H1 (cell line): ENCODE data around the gene PRRG3. TPM values are rescaled to one million over a fixed set of nuclear protein-coding genes. Genes with fewer than 3 reads are reported as not detected.

ENCODE experiments used
- CTCF ChIA-PET: fragments of 300-600 bp; sonication (Branson Sonifier 250); formaldehyde crosslinking; loops from one replicate; lab custom pipeline; 2021; ENCODE audit not compliant: partially characterized antibody; lab: Charles Lee
- POLR2A ChIA-PET: fragments of 300-600 bp; sonication (Branson Sonifier 250); formaldehyde crosslinking; loops from one replicate; lab custom pipeline; 2021; ENCODE audit warnings: inconsistent platforms; ENCODE audit not compliant: partially characterized antibody; lab: Charles Lee
- DNase-seq, 2 experiments: peaks; one replicate each; pipeline versions ENCODE4 v3.0.0 to v3.0.0-alpha.2; 2010 to 2022; ENCODE audit warnings: low spot score in 2 of 2, low read depth in 1 of 2, mixed read lengths in 1 of 2
- FAIRE-seq: peaks from 2 replicates; lab custom pipeline; 2011; peaks lifted over from hg19 to GRCh38; lab: Jason Lieb, UNC
- H2AFZ ChIP-seq: 2 replicates; pipeline ENCODE4 v1.8.1; 2012; ENCODE audit warnings: low read length, inconsistent platforms
- H2AK5ac ChIP-seq: 2 replicates; pipeline ENCODE4 v1.6.1; 2013; ENCODE audit warnings: low read depth, low read length
- H2BK120ac ChIP-seq: replicated peaks from 2 replicates; pipeline ENCODE3; 2013; ENCODE audit warnings: low read depth, low read length, inconsistent platforms
- H2BK12ac ChIP-seq: 2 replicates; pipeline ENCODE4 v1.6.1; 2013; ENCODE audit warnings: low read depth, low read length
- H2BK15ac ChIP-seq: 2 replicates; pipeline ENCODE4 v1.6.1; 2013; ENCODE audit warnings: low read length
- H2BK20ac ChIP-seq: 2 replicates; pipeline ENCODE4 v1.6.1; 2013; ENCODE audit warnings: low read length
- H2BK5ac ChIP-seq: 2 replicates; pipeline ENCODE4 v1.6.1; 2013; ENCODE audit warnings: low read depth, low read length
- H3K14ac ChIP-seq: 2 replicates; pipeline ENCODE4 v1.6.1; 2013; ENCODE audit warnings: inconsistent platforms; ENCODE audit not compliant: insufficient read length
- H3K18ac ChIP-seq: 2 replicates; pipeline ENCODE4 v1.6.1; 2013; ENCODE audit warnings: low read length; ENCODE audit errors: extremely low read depth
- H3K23ac ChIP-seq: 2 replicates; pipeline ENCODE4 v1.6.1; 2013; ENCODE audit warnings: inconsistent platforms; ENCODE audit not compliant: insufficient read length
- H3K23me2 ChIP-seq: 2 replicates; pipeline ENCODE4 v1.6.1; 2013; ENCODE audit warnings: low read depth, low read length
- H3K27ac ChIP-seq: 2 replicates; pipeline ENCODE4 v1.6.1; 2011; ENCODE audit warnings: low read depth, low read length, inconsistent platforms
- H3K27me3 ChIP-seq, 4 experiments: replicated peaks in 1 of 4; 1 replicate in 1 of 4; 2 replicates in 3 of 4; pipeline versions ENCODE4 v1.6.1 to v1.8.1; 2011 to 2013; ENCODE audit warnings: low read length in 3 of 4, mild to moderate bottlenecking in 3 of 4, inconsistent platforms in 2 of 4, mixed read lengths in 2 of 4, moderate library complexity in 1 of 4; ENCODE audit not compliant: control insufficient read depth in 3 of 4, insufficient read depth in 3 of 4; ENCODE audit errors: extremely low read depth in 1 of 4
- H3K36me3 ChIP-seq, 4 experiments: 2 replicates each; pipeline versions ENCODE4 v1.6.1 to v1.8.1; 2011 to 2013; ENCODE audit warnings: mild to moderate bottlenecking in 4 of 4, low read length in 3 of 4, moderate library complexity in 2 of 4, control low read depth in 1 of 4, inconsistent platforms in 1 of 4; ENCODE audit not compliant: insufficient read depth in 4 of 4, control insufficient read depth in 2 of 4
- H3K4ac ChIP-seq: replicated peaks from 2 replicates; pipeline ENCODE3; 2013; ENCODE audit warnings: low read length, low read depth, mixed read lengths, inconsistent platforms; ENCODE audit not compliant: insufficient read length
- H3K4me1 ChIP-seq, 4 experiments: replicated peaks in 1 of 4; 1 replicate in 1 of 4; 2 replicates in 3 of 4; pipeline versions ENCODE4 v1.6.1 to v1.8.1; 2011 to 2013; ENCODE audit warnings: low read length in 3 of 4, inconsistent platforms in 2 of 4, mixed read lengths in 1 of 4; ENCODE audit not compliant: insufficient read depth in 4 of 4, control insufficient read depth in 3 of 4
- H3K4me2 ChIP-seq, 2 experiments: 2 replicates each; pipeline versions ENCODE4 v1.6.1 to v1.8.1; 2011 to 2013; ENCODE audit warnings: low read depth in 2 of 2, low read length in 2 of 2, control low read depth in 1 of 2, inconsistent platforms in 1 of 2, mild to moderate bottlenecking in 1 of 2; ENCODE audit not compliant: insufficient read depth in 1 of 2
- H3K4me3 ChIP-seq, 4 experiments: fragments of 200-600, 300-600 bp in 1 of 4; sonication (generic), shearing (Covaris generic), sonication (Bioruptor Twin) in 1 of 4; 2 replicates each; pipeline versions ENCODE4 v1.5.1 to v1.8.1; 2011 to 2016; ENCODE audit warnings: low read length in 4 of 4, low read depth in 3 of 4, control low read depth in 2 of 4, inconsistent platforms in 2 of 4, mild to moderate bottlenecking in 2 of 4, mixed read lengths in 1 of 4, moderate library complexity in 1 of 4; ENCODE audit not compliant: insufficient read depth in 2 of 4; ENCODE audit errors: extremely low read depth in 1 of 4
- H3K56ac ChIP-seq: replicated peaks from 2 replicates; pipeline ENCODE3; 2013; ENCODE audit warnings: low read depth, mild to moderate bottlenecking, mixed read lengths, low read length, inconsistent platforms; ENCODE audit not compliant: insufficient read length
- H3K79me1 ChIP-seq: 2 replicates; pipeline ENCODE4 v1.6.1; 2013; ENCODE audit warnings: low read depth, low read length, control low read depth
- H3K79me2 ChIP-seq, 2 experiments: 2 replicates each; pipeline versions ENCODE4 v1.6.1 to v1.8.1; 2012 to 2013; ENCODE audit warnings: low read length in 2 of 2, mild to moderate bottlenecking in 2 of 2, inconsistent platforms in 1 of 2; ENCODE audit not compliant: insufficient read depth in 2 of 2, control insufficient read depth in 1 of 2
- H3K9ac ChIP-seq, 4 experiments: replicated peaks in 1 of 4; 1 replicate in 1 of 4; 2 replicates in 3 of 4; pipeline versions ENCODE4 v1.6.1 to v1.8.1; 2011 to 2013; ENCODE audit warnings: low read depth in 3 of 4, low read length in 3 of 4, control low read depth in 2 of 4, mild to moderate bottlenecking in 2 of 4, moderate library complexity in 2 of 4, inconsistent platforms in 1 of 4; ENCODE audit errors: extremely low read depth in 1 of 4
- H3K9me3 ChIP-seq, 2 experiments: 2 replicates each; pipeline versions ENCODE4 v1.6.1 to v1.8.1; 2012 to 2013; ENCODE audit warnings: mild to moderate bottlenecking in 2 of 2, moderate library complexity in 2 of 2, control low read depth in 1 of 2, inconsistent platforms in 1 of 2, low read depth in 1 of 2, low read length in 1 of 2, mixed read lengths in 1 of 2; ENCODE audit not compliant: insufficient read depth in 2 of 2
- H4K20me1 ChIP-seq, 2 experiments: replicated peaks in 1 of 2; 2 replicates each; pipeline versions ENCODE3 to v1.8.1; 2011 to 2013; ENCODE audit warnings: inconsistent platforms in 2 of 2, low read length in 2 of 2, mild to moderate bottlenecking in 1 of 2; ENCODE audit not compliant: insufficient read depth in 2 of 2, control insufficient read depth in 1 of 2
- H4K5ac ChIP-seq: 2 replicates; pipeline ENCODE4 v1.6.1; 2013; ENCODE audit warnings: low read length, low read depth, mixed read lengths, inconsistent platforms; ENCODE audit not compliant: insufficient read length
- H4K8ac ChIP-seq: 2 replicates; pipeline ENCODE4 v1.8.0; 2013; ENCODE audit warnings: mild to moderate bottlenecking, moderate library complexity, low read length, inconsistent platforms; ENCODE audit not compliant: insufficient read depth; ENCODE audit errors: extremely low read depth
- H4K91ac ChIP-seq: replicated peaks from 2 replicates; pipeline ENCODE3; 2013; ENCODE audit warnings: low read length, mixed read lengths, inconsistent platforms; ENCODE audit not compliant: insufficient read length
- CBX5 ChIP-seq: fragments of 300-800, 300-1000 bp; sonication (generic); IDR thresholded peaks from 2 replicates; pipeline ENCODE4 v1.7.1; 2016; ENCODE audit warnings: antibody characterized with exemption, low read length, low read depth
- CREB1 ChIP-seq: IDR thresholded peaks from 2 replicates; pipeline ENCODE4 v1.6.1; 2012; ENCODE audit warnings: inconsistent platforms
- EGR1 ChIP-seq: IDR thresholded peaks from 2 replicates; pipeline ENCODE4 v1.6.1; 2011; ENCODE audit warnings: low read depth, low read length, borderline replicate concordance
- POLR2AphosphoS5 ChIP-seq: IDR thresholded peaks from 2 replicates; pipeline ENCODE4 v1.6.1; 2011; ENCODE audit warnings: low read depth, low read length
- RAD21 ChIP-seq, 2 experiments: IDR thresholded peaks in 1 of 2; conservative IDR thresholded peaks in 1 of 2; 2 replicates each; pipeline ENCODE4 v1.6.1; 2011; ENCODE audit warnings: low read depth in 2 of 2, low read length in 2 of 2, improper control_type of control experiment in 1 of 2, inconsistent platforms in 1 of 2, mild to moderate bottlenecking in 1 of 2, moderate library complexity in 1 of 2
- RXRA ChIP-seq: IDR thresholded peaks from 2 replicates; pipeline ENCODE4 v1.6.1; 2011; ENCODE audit warnings: low read depth, mild to moderate bottlenecking, low read length, moderate library complexity; ENCODE audit not compliant: insufficient read depth
- SP1 ChIP-seq: IDR thresholded peaks from 2 replicates; pipeline ENCODE4 v1.6.1; 2011; ENCODE audit warnings: low read depth, low read length
- SP2 ChIP-seq: IDR thresholded peaks from 2 replicates; pipeline ENCODE4 v1.6.1; 2012; ENCODE audit warnings: mild to moderate bottlenecking, low read length, inconsistent platforms
- SRF ChIP-seq: IDR thresholded peaks from 2 replicates; pipeline ENCODE4 v1.6.1; 2011; ENCODE audit warnings: mild to moderate bottlenecking, low read depth, low read length, moderate library complexity
- WGBS, 2 experiments: shearing (Covaris generic) in 1 of 2; methylation state at CpG; one replicate each; pipeline versions ENCODE4 v1.1.6 to v1.1.7; 2013 to 2015; ENCODE audit warnings: low lambda C conversion rate in 2 of 2, mixed read lengths in 2 of 2, inconsistent platforms in 1 of 2, low coverage in 1 of 2, missing lambda C conversion rate in 1 of 2; ENCODE audit not compliant: insufficient replicate concordance in 2 of 2, insufficient coverage in 1 of 2, insufficient read length in 1 of 2; ENCODE audit errors: extremely low coverage in 1 of 2, missing lambda C conversion rate in 1 of 2; 5-methylcytosine and 5-hydroxymethylcytosine counted together
- polyA plus RNA-seq, 7 experiments: library from polyadenylated mRNA; depleted of rRNA in 3 of 7; stranded (reverse) in 5 of 7; unstranded in 2 of 7; fragments of >200 nt in 5 of 7; fragments of 200-250 nt in 2 of 7; gene quantifications; 1 replicate in 5 of 7; 2 replicates in 1 of 7; 4 replicates in 1 of 7; pipeline versions ENCODE4 v1.2.1 to v1.2.3, GENCODE V29; 2011 to 2013; ENCODE audit warnings: missing spikeins in 2 of 7, mixed read lengths in 2 of 7
- total RNA-seq: library from RNA; stranded (reverse); fragmentation: NEBNext Ultra II Directional; extraction: Animal tissue kit (Norgen Biotek cat#: 25700); gene quantifications from 2 replicates; pipeline ENCODE4 v1.2.1, GENCODE V29; 2021
- TF ChIP-seq, protein P1 (sequence below): IDR thresholded peaks from 2 replicates; pipeline ENCODE4 v1.6.1; 2012; ENCODE audit warnings: inconsistent platforms
- TF ChIP-seq, protein P2 (sequence below): IDR thresholded peaks from 2 replicates; pipeline ENCODE4 v1.6.1; 2011; ENCODE audit warnings: low read depth, mild to moderate bottlenecking, low read length; ENCODE audit not compliant: insufficient read depth
- TF ChIP-seq, protein P3 (sequence below), 3 experiments: IDR thresholded peaks; 1 replicate in 2 of 3; 2 replicates in 1 of 3; pipeline versions ENCODE4 v1.5.1 to v1.6.1; 2011; ENCODE audit warnings: low read length in 3 of 3, mild to moderate bottlenecking in 3 of 3, inconsistent platforms in 2 of 3, low read depth in 1 of 3, moderate library complexity in 1 of 3; ENCODE audit not compliant: insufficient read depth in 1 of 3; ENCODE audit errors: control extremely low read depth in 1 of 3

PRRG3 gene
- total and polyA plus RNA-seq, 2 of the 8 experiments (the other 6 are each of a cell fraction or from before 2014, with no cell fraction given), result 4.2 to 5.4 TPM

DNA sequence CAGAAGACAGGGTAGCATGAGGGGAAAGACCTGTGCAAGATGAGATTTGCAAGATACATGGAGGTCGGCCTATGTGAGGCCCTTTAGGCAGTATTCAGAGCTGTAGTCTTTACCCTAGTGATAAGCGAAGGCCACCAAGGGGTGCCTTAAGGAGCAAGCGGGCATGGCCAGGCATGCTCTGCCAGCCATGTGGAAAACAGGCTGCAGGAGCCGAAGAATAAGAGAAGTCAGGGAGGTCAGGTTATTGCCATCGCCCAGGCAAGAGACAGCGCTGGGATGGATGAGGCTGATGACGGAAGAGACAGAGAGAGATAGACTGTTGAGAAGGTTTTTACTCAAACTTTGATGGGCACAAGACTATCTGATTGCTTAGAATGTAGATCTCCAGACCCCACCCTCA, 13.6 kb downstream of the PRRG3 start:
- FAIRE-seq (no peak), DNase-seq (no peak)
- Histone ChIP-seq H3K23ac (no peak overlapping the region), H3K79me2 (no peaks in the 10 kb centered on the region), H3K79me1 (no peaks in the 10 kb centered on the region), H3K9me3 (no peaks in the 10 kb centered on the region), H3K4me1 (peaks cover 0 to 4% (median 1%) of the 10 kb centered on the region in 4 experiments; a peak in 3 of 7 replicates), H3K4me3 (no peak overlapping the region), H4K20me1 (no peaks in the 10 kb centered on the region), H3K4me2 (no peak overlapping the region), H2BK12ac (no peak overlapping the region), H3K27ac (no peak overlapping the region), H3K56ac (no peak overlapping the region), H2BK20ac (no peak overlapping the region), H3K9ac (no peak overlapping the region), H3K23me2 (no peaks in the 10 kb centered on the region), H3K14ac (no peak overlapping the region), H2AK5ac (no peak overlapping the region), H4K91ac (no peak overlapping the region), H4K5ac (no peak overlapping the region), H3K18ac (no peak overlapping the region), H2BK120ac (no peak overlapping the region), H2BK5ac (no peak overlapping the region), H3K4ac (no peak overlapping the region), H3K27me3 (no peaks in the 10 kb centered on the region), H2BK15ac (no peak overlapping the region), H3K36me3 (no peaks in the 10 kb centered on the region), H4K8ac (no peak overlapping the region), H2AFZ (no peak overlapping the region)
- WGBS, 2 experiments, result 85% methylated on average over 3 of the region's 7 CpGs; no CpG with 5 or more reads in 1 of the 2 experiments
- CTCF ChIA-PET, result no interaction called here
- POLR2A ChIA-PET, result no interaction called here
- TF ChIP-seq CBX5 (no peak), RAD21 (IDR thresholded peaks at IDR 0.05 in 1 of 2, conservative IDR thresholded peaks at IDR 0.05 in 1 of 2; ENCODE audit: low read depth in 2 of 2, low read length in 2 of 2) (no peak), POLR2AphosphoS5 (no peak), SP2 (no peak), SRF (no peak), RXRA (no peak), CREB1 (no peak), SP1 (no peak), EGR1 (no peak)
- TF ChIP-seq, protein P1, sequence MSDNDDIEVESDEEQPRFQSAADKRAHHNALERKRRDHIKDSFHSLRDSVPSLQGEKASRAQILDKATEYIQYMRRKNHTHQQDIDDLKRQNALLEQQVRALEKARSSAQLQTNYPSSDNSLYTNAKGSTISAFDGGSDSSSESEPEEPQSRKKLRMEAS, result no peak
- TF ChIP-seq, protein P2, sequence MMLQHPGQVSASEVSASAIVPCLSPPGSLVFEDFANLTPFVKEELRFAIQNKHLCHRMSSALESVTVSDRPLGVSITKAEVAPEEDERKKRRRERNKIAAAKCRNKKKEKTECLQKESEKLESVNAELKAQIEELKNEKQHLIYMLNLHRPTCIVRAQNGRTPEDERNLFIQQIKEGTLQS, result no peak
- TF ChIP-seq, protein P3, sequence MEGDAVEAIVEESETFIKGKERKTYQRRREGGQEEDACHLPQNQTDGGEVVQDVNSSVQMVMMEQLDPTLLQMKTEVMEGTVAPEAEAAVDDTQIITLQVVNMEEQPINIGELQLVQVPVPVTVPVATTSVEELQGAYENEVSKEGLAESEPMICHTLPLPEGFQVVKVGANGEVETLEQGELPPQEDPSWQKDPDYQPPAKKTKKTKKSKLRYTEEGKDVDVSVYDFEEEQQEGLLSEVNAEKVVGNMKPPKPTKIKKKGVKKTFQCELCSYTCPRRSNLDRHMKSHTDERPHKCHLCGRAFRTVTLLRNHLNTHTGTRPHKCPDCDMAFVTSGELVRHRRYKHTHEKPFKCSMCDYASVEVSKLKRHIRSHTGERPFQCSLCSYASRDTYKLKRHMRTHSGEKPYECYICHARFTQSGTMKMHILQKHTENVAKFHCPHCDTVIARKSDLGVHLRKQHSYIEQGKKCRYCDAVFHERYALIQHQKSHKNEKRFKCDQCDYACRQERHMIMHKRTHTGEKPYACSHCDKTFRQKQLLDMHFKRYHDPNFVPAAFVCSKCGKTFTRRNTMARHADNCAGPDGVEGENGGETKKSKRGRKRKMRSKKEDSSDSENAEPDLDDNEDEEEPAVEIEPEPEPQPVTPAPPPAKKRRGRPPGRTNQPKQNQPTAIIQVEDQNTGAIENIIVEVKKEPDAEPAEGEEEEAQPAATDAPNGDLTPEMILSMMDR (IDR thresholded peaks at IDR 0.05; ENCODE audit: control extremely low read depth in 1 of 3, insufficient read depth in 1 of 3, low read depth in 1 of 3, low read length in 3 of 3), result no peak
